K562 (cell line): ENCODE measurements around the gene ITPRIPL2. TPM values are rescaled to one million over a fixed set of nuclear protein-coding genes. Genes with fewer than 3 reads are reported as not detected.

ENCODE experiments used
- ATAC-seq: fragments of 200-7000 bp; cut with Tn5 transposase; 3 replicates; pipeline ENCODE4 v1.9.1; 2020; ENCODE audit warnings: moderate library complexity
- BruUV-seq: library from RNA; stranded (reverse); fragments of 400-500 nt; replicated peaks from 2 replicates; lab custom pipeline; 2021; lab: Mats Ljungman, UMichigan
- CTCF ChIA-PET: fragments of 300-600 bp; formaldehyde crosslinking; extraction: SDS; loops from one replicate; lab custom pipeline; 2021; ENCODE audit warnings: low intra/inter-chr PET ratio; lab: Yijun Ruan, JAX
- POLR2A ChIA-PET: fragments of 300-600, 350-650 bp; sonication (Branson Sonifier 250); formaldehyde crosslinking; extraction: SDS; loops from one replicate; lab custom pipeline; 2021; ENCODE audit warnings: antibody characterized with exemption, inconsistent platforms; lab: Yijun Ruan, JAX
- DNase-seq, 4 experiments: peaks; one replicate each; pipeline versions ENCODE4 v3.0.0 to v3.0.0-alpha.2; 2011 to 2018; ENCODE audit warnings: low spot score in 3 of 4, mixed read lengths in 3 of 4; ENCODE audit errors: extremely low read depth in 1 of 4
- FAIRE-seq: peaks from 2 replicates; lab custom pipeline; 2011; peaks lifted over from hg19 to GRCh38; lab: Jason Lieb, UNC
- H2AFZ ChIP-seq: 2 replicates; pipeline ENCODE4 v1.6.0; 2011; ENCODE audit warnings: low read depth, low read length, control low read depth, inconsistent platforms
- H3K27ac ChIP-seq: fragments of 200-600 bp; 3 replicates; pipeline ENCODE4 v1.8.0; 2011; ENCODE audit warnings: low read depth, mild to moderate bottlenecking, control low read depth, inconsistent platforms, low read length, moderate library complexity, mixed read lengths; ENCODE audit errors: extremely low read depth
- H3K27me3 ChIP-seq, 2 experiments: fragments of 300-600 bp in 1 of 2; 2 replicates in 1 of 2; 3 replicates in 1 of 2; pipeline versions ENCODE4 v1.6.0 to v1.8.0; 2011; ENCODE audit warnings: inconsistent platforms in 2 of 2, low read length in 2 of 2, mild to moderate bottlenecking in 1 of 2, mixed read lengths in 1 of 2, moderate library complexity in 1 of 2; ENCODE audit not compliant: control insufficient read depth in 2 of 2, insufficient read depth in 2 of 2
- H3K36me3 ChIP-seq: fragments of 300-600 bp; 3 replicates; pipeline ENCODE4 v1.8.0; 2011; ENCODE audit warnings: mild to moderate bottlenecking, low read length, inconsistent platforms; ENCODE audit not compliant: control insufficient read depth, insufficient read depth
- H3K4me1 ChIP-seq, 2 experiments: fragments of 200-600 bp in 1 of 2; replicated peaks in 1 of 2; 2 replicates in 1 of 2; 3 replicates in 1 of 2; pipeline versions ENCODE4 v1.5.1 to v1.8.0; 2011; ENCODE audit warnings: inconsistent platforms in 2 of 2, low read length in 2 of 2, mild to moderate bottlenecking in 1 of 2, mixed read lengths in 1 of 2, moderate library complexity in 1 of 2; ENCODE audit not compliant: control insufficient read depth in 2 of 2, insufficient read depth in 2 of 2
- H3K4me2 ChIP-seq: 2 replicates; pipeline ENCODE4 v1.6.1; 2011; ENCODE audit warnings: low read length, control low read depth, inconsistent platforms, mixed read lengths; ENCODE audit not compliant: insufficient read depth
- H3K4me3 ChIP-seq: fragments of 200-600 bp; sonication (generic), shearing (Covaris generic); 2 replicates; pipeline ENCODE4 v1.5.1; 2016; ENCODE audit warnings: control low read depth, inconsistent platforms
- H3K79me2 ChIP-seq: fragments of 200-600 bp; 3 replicates; pipeline ENCODE4 v1.8.0; 2011; ENCODE audit warnings: low read length, inconsistent platforms; ENCODE audit not compliant: control insufficient read depth, insufficient read depth
- H3K9ac ChIP-seq, 2 experiments: 2 replicates each; pipeline versions ENCODE4 v1.6.0 to v1.6.1; 2011; ENCODE audit warnings: low read depth in 2 of 2, low read length in 2 of 2, control low read depth in 1 of 2, inconsistent platforms in 1 of 2, mild to moderate bottlenecking in 1 of 2, mixed read lengths in 1 of 2; ENCODE audit not compliant: insufficient read depth in 1 of 2
- H3K9me1 ChIP-seq: one replicate; pipeline ENCODE4 v1.6.0; 2011; ENCODE audit warnings: inconsistent platforms, mild to moderate bottlenecking, low read length, moderate library complexity; ENCODE audit not compliant: control insufficient read depth, insufficient read depth
- H3K9me3 ChIP-seq: replicated peaks from 2 replicates; pipeline ENCODE4 v1.5.1; 2011; ENCODE audit warnings: low read depth, low read length, inconsistent platforms; ENCODE audit not compliant: control insufficient read depth, insufficient read depth
- H4K20me1 ChIP-seq: replicated peaks from 2 replicates; pipeline ENCODE4 v1.6.1; 2011; ENCODE audit warnings: low read length, inconsistent platforms, mixed read lengths; ENCODE audit not compliant: control insufficient read depth, insufficient read depth
- ATF7 ChIP-seq: fragments of 450-650 bp; IDR thresholded peaks from 2 replicates; pipeline ENCODE4 v1.7.1; 2014; ENCODE audit warnings: mild to moderate bottlenecking, moderate library complexity
- PML ChIP-seq: IDR thresholded peaks from 2 replicates; pipeline ENCODE4 v1.6.1; 2012; ENCODE audit warnings: low read length, inconsistent platforms
- WGBS: fragments of 100-300 bp; shearing (Covaris generic); methylation state at CpG from one replicate; pipeline ENCODE4 v1.1.6; 2016; ENCODE audit warnings: low coverage, mixed read lengths; ENCODE audit not compliant: insufficient coverage; ENCODE audit errors: missing lambda C conversion rate; 5-methylcytosine and 5-hydroxymethylcytosine counted together
- in situ Hi-C: fragments of 300-500 bp; cut with MboI; formaldehyde crosslinking; loops from 4 replicates; pipeline ENCODE4 v1.15.0; 2018; ENCODE audit warnings: inconsistent platforms, mixed read lengths
- intact Hi-C: fragments of 100-400 bp; cut with micrococcal nuclease; formaldehyde crosslinking; loops from 2 replicates; pipeline ENCODE4 v1.14.2; 2022
- polyA plus RNA-seq, 8 experiments: library from polyadenylated mRNA; depleted of rRNA in 4 of 8; stranded (reverse) in 5 of 8; unstranded in 3 of 8; fragments of >200 nt; fragmentation: Nextera tagmentation in 2 of 8; fragmentation: Illumina TruSeq in 1 of 8; extraction: Ambion mirVana in 2 of 8; extraction: Trizol in 1 of 8; gene quantifications; 2 replicates each; pipeline versions ENCODE4 v1.2.1 to v1.2.3, GENCODE V29; 2011 to 2014; ENCODE audit warnings: inconsistent platforms in 1 of 8, missing spikeins in 1 of 8
- total RNA-seq, 7 experiments: library from RNA; depleted of rRNA in 6 of 7; stranded (reverse); fragments of >200 nt in 6 of 7; fragmentation: Illumina TruSeq in 2 of 7; extraction: Trizol in 2 of 7; gene quantifications; 2 replicates each; pipeline versions ENCODE4 v1.2.1 to v1.2.3, GENCODE V29; 2011 to 2021; ENCODE audit warnings: low replicate concordance in 1 of 7
- TF ChIP-seq, protein P1 (sequence below), 2 experiments: fragments of 450-650 bp in 1 of 2; sonication (generic) in 1 of 2; formaldehyde crosslinking in 1 of 2; IDR thresholded peaks in 1 of 2; conservative IDR thresholded peaks in 1 of 2; 2 replicates each; pipeline versions ENCODE4 v1.6.1 to v1.8.1; 2016 to 2023; ENCODE audit warnings: mild to moderate bottlenecking in 2 of 2, moderate library complexity in 2 of 2, inconsistent platforms in 1 of 2, missing genetic modification reagents in 1 of 2

Gene ITPRIPL2
- total and polyA plus RNA-seq, 9 of the 15 experiments (the other 6 are each of a cell fraction or from before 2014, with no cell fraction given): 0.04 to 2.2 (median 0.58) TPM

- ATAC-seq (no peak), FAIRE-seq (no peak), DNase-seq (no peak)
- H3K9me1 ChIP-seq: no peaks in the 10 kb centered on the region
- H3K27ac ChIP-seq: no peak overlapping the region
- no peak overlapping the region for H3K9ac ChIP-seq
- no peaks in the 10 kb centered on the region for H3K36me3 ChIP-seq
- POLR2A ChIA-PET: interaction anchor here (0.8 kb wide), 1 partner anchor 86 kb away, joined by 3 read pairs; no protein-coding TSS in a partner anchor
- intact Hi-C loops: no loop called here
- no peak overlapping the region for H3K4me3 ChIP-seq
- no peaks in the 10 kb centered on the region; the same call in 1 of the 2 replicates for H4K20me1 ChIP-seq
- peaks cover 3 to 9% of the 10 kb centered on the region in 2 experiments; a peak in 1 of 5 replicates for H3K27me3 ChIP-seq
- H2AFZ ChIP-seq: no peak overlapping the region
- H3K4me1 ChIP-seq: no peaks in the 10 kb centered on the region
- H3K9me3 ChIP-seq: peaks cover 2% of the 10 kb centered on the region; the same call in 1 of the 2 replicates
- WGBS: 3% methylated on average over 16 of the region's 16 CpGs
- no TSS peak for BruUV-seq
- TF ChIP-seq ATF7: peak; percentile 24; the same call in 1 of the 2 replicates
- no peak for TF ChIP-seq PML
- TF ChIP-seq, protein P1, sequence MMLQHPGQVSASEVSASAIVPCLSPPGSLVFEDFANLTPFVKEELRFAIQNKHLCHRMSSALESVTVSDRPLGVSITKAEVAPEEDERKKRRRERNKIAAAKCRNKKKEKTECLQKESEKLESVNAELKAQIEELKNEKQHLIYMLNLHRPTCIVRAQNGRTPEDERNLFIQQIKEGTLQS (IDR thresholded peaks at IDR 0.05): peak; percentile 53; the same call in 1 of the 2 replicates
- TF ChIP-seq, protein P1 (CRISPR knock-in tag; conservative IDR thresholded peaks at IDR 0.05): no peak
- in situ Hi-C loops: no loop called here
- no peak overlapping the region for H3K4me2 ChIP-seq
- CTCF ChIA-PET: no interaction called here
- H3K79me2 ChIP-seq: no peaks in the 10 kb centered on the region
These were observed 11.4 kb upstream of the ITPRIPL2 start for GRCh38 chr16:19102187-19102872.
